K562 (cell line): ENCODE measurements around the gene SLFNL1. TPM values are rescaled to one million over a fixed set of nuclear protein-coding genes. Genes with fewer than 3 reads are reported as not detected.

Source experiments
- EP300 ChIP-seq: IDR thresholded peaks from 2 replicates; pipeline ENCODE4 v1.6.1; 2012; ENCODE audit warnings: low read length, improper control_type of control experiment
- ZBTB2 ChIP-seq: fragments of 450-650 bp; IDR thresholded peaks from 2 replicates; pipeline ENCODE4 v1.6.1; 2016; ENCODE audit warnings: antibody characterized with exemption
- polyA plus RNA-seq, 8 experiments: library from polyadenylated mRNA; depleted of rRNA in 4 of 8; stranded (reverse) in 5 of 8; unstranded in 3 of 8; fragments of >200 nt; fragmentation: Nextera tagmentation in 2 of 8; fragmentation: Illumina TruSeq in 1 of 8; extraction: Ambion mirVana in 2 of 8; extraction: Trizol in 1 of 8; gene quantifications; 2 replicates each; pipeline versions ENCODE4 v1.2.1 to v1.2.3, GENCODE V29; 2011 to 2014; ENCODE audit warnings: inconsistent platforms in 1 of 8, missing spikeins in 1 of 8
- total RNA-seq, 7 experiments: library from RNA; depleted of rRNA in 6 of 7; stranded (reverse); fragments of >200 nt in 6 of 7; fragmentation: Illumina TruSeq in 2 of 7; extraction: Trizol in 2 of 7; gene quantifications; 2 replicates each; pipeline versions ENCODE4 v1.2.1 to v1.2.3, GENCODE V29; 2011 to 2021; ENCODE audit warnings: low replicate concordance in 1 of 7
- TF ChIP-seq, protein P1 (sequence below), 2 experiments: fragments of 450-650 bp in 1 of 2; sonication (generic) in 1 of 2; formaldehyde crosslinking in 1 of 2; IDR thresholded peaks; 2 replicates each; pipeline versions ENCODE4 v1.7.1 to v1.9.0; 2016 to 2022; ENCODE audit warnings: inconsistent platforms in 1 of 2, mild to moderate bottlenecking in 1 of 2, missing genetic modification reagents in 1 of 2

Gene SLFNL1
- total and polyA plus RNA-seq, 9 of the 15 experiments (the other 6 are each of a cell fraction or from before 2014, with no cell fraction given) = 0.05 to 0.14 (median 0.06) TPM; not detected in 5

- TF ChIP-seq ZBTB2 (no peak), EP300 (no peak)
- TF ChIP-seq, protein P1, sequence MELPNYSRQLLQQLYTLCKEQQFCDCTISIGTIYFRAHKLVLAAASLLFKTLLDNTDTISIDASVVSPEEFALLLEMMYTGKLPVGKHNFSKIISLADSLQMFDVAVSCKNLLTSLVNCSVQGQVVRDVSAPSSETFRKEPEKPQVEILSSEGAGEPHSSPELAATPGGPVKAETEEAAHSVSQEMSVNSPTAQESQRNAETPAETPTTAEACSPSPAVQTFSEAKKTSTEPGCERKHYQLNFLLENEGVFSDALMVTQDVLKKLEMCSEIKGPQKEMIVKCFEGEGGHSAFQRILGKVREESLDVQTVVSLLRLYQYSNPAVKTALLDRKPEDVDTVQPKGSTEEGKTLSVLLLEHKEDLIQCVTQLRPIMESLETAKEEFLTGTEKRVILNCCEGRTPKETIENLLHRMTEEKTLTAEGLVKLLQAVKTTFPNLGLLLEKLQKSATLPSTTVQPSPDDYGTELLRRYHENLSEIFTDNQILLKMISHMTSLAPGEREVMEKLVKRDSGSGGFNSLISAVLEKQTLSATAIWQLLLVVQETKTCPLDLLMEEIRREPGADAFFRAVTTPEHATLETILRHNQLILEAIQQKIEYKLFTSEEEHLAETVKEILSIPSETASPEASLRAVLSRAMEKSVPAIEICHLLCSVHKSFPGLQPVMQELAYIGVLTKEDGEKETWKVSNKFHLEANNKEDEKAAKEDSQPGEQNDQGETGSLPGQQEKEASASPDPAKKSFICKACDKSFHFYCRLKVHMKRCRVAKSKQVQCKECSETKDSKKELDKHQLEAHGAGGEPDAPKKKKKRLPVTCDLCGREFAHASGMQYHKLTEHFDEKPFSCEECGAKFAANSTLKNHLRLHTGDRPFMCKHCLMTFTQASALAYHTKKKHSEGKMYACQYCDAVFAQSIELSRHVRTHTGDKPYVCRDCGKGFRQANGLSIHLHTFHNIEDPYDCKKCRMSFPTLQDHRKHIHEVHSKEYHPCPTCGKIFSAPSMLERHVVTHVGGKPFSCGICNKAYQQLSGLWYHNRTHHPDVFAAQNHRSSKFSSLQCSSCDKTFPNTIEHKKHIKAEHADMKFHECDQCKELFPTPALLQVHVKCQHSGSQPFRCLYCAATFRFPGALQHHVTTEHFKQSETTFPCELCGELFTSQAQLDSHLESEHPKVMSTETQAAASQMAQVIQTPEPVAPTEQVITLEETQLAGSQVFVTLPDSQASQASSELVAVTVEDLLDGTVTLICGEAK (IDR thresholded peaks at IDR 0.05) = no peak
- TF ChIP-seq, protein P1 (CRISPR knock-in tag; IDR thresholded peaks at IDR 0.05) = no peak
- TF ChIP-seq, all 486 proteins: peak for 0
Measured at GRCh38 chr1:41037116-41037903, 15.8 kb upstream of the SLFNL1 start (continued).
